Caco-2 (cell line): ENCODE measurements around the gene RNMT. TPM values are rescaled to one million over a fixed set of nuclear protein-coding genes. Genes with fewer than 3 reads are reported as not detected.

Source experiments
- BruUV-seq: library from RNA; stranded (reverse); fragments of 400-500 nt; replicated peaks from 2 replicates; lab custom pipeline; 2021; lab: Mats Ljungman, UMichigan
- CTCF ChIA-PET: fragments of 300-600 bp; sonication (Branson Sonifier 250); formaldehyde crosslinking; loops from one replicate; lab custom pipeline; 2022; ENCODE audit warnings: antibody characterized with exemption; lab: Charles Lee
- POLR2A ChIA-PET: fragments of 300-600 bp; sonication (Branson Sonifier 250); formaldehyde crosslinking; loops from one replicate; lab custom pipeline; 2022; ENCODE audit warnings: antibody characterized with exemption; lab: Charles Lee
- DNase-seq, 2 experiments: peaks; one replicate each; pipeline versions ENCODE4 v3.0.0 to v3.0.0-alpha.2; 2020 to 2022
- H3K27me3 ChIP-seq: replicated peaks from 2 replicates; pipeline ENCODE4 v1.6.0; 2011; ENCODE audit warnings: low read length; ENCODE audit not compliant: control insufficient read depth, insufficient read depth
- H3K36me3 ChIP-seq: 2 replicates; pipeline ENCODE4 v1.5.1; 2011; ENCODE audit warnings: low read length; ENCODE audit not compliant: control insufficient read depth, insufficient read depth
- H3K4me1 ChIP-seq: fragments of 250-450 bp; sonication (Bioruptor Pico); 2 replicates; pipeline ENCODE4 v1.5.1; 2020; ENCODE audit warnings: mild to moderate bottlenecking
- H3K4me3 ChIP-seq: 2 replicates; pipeline ENCODE4 v1.5.1; 2011; ENCODE audit warnings: low read depth, mild to moderate bottlenecking, control low read depth, low read length
- H3K9me3 ChIP-seq: fragments of 250-450 bp; sonication (Bioruptor Pico); 2 replicates; pipeline ENCODE4 v1.5.1; 2020; ENCODE audit warnings: mild to moderate bottlenecking, moderate library complexity
- H3K27ac Mint-ChIP-seq: one replicate; pipeline ENCODE4 v1.8.0; 2022; ENCODE audit warnings: mixed read lengths; ENCODE audit not compliant: unreplicated experiment
- H3K27me3 Mint-ChIP-seq: one replicate; pipeline ENCODE4 v1.8.0; 2022; ENCODE audit warnings: mixed read lengths; ENCODE audit not compliant: insufficient read depth, unreplicated experiment
- H3K36me3 Mint-ChIP-seq: one replicate; pipeline ENCODE4 v1.8.0; 2022; ENCODE audit warnings: mild to moderate bottlenecking, mixed read lengths; ENCODE audit not compliant: insufficient read depth, unreplicated experiment
- H3K4me1 Mint-ChIP-seq: one replicate; pipeline ENCODE4 v1.8.0; 2022; ENCODE audit warnings: low read depth, mixed read lengths; ENCODE audit not compliant: unreplicated experiment
- H3K4me3 Mint-ChIP-seq: one replicate; pipeline ENCODE4 v1.8.0; 2022; ENCODE audit warnings: mild to moderate bottlenecking, moderate library complexity, mixed read lengths; ENCODE audit not compliant: unreplicated experiment
- H3K9me3 Mint-ChIP-seq: one replicate; pipeline ENCODE4 v1.8.0; 2022; ENCODE audit warnings: mixed read lengths; ENCODE audit not compliant: unreplicated experiment
- CTCF ChIP-seq, 2 experiments: fragments of 200-600 bp in 1 of 2; IDR thresholded peaks; 1 replicate in 1 of 2; 2 replicates in 1 of 2; pipeline versions ENCODE4 v1.5.1 to v1.8.0; 2011 to 2022; ENCODE audit warnings: antibody characterized with exemption in 1 of 2, control low read depth in 1 of 2, inconsistent platforms in 1 of 2, low read depth in 1 of 2, low read length in 1 of 2, mild to moderate bottlenecking in 1 of 2, moderate library complexity in 1 of 2; ENCODE audit not compliant: insufficient read depth in 1 of 2, severe bottlenecking in 1 of 2, unreplicated experiment in 1 of 2
- intact Hi-C: fragments of 100-400 bp; cut with micrococcal nuclease; formaldehyde crosslinking; loops from one replicate; pipeline ENCODE4 v1.10.0; 2022; ENCODE audit not compliant: unreplicated experiment
- total RNA-seq: library from RNA; stranded (reverse); gene quantifications from 2 replicates; pipeline ENCODE4 v1.2.3, GENCODE V29; 2022

The RNMT gene
- total RNA-seq, 1 experiment from 2014 or later = 36.5 TPM

- POLR2A ChIA-PET = no interaction called here
Measured at GRCh38 chr18:13715330-13715729, 11.1 kb upstream of the RNMT start.

GRCh38 chr18:13716916-13717315 lies 9.6 kb upstream of the RNMT start:
- intact Hi-C loops = loop anchor here (5.0 kb wide), 1 partner anchor 55 kb away; no protein-coding TSS in a partner anchor
- no peak for TF ChIP-seq CTCF (IDR thresholded peaks at IDR 0.05; ENCODE audit: insufficient read depth in 1 of 2, low read depth in 1 of 2, low read length in 1 of 2, severe bottlenecking in 1 of 2, unreplicated experiment in 1 of 2)
- CTCF ChIA-PET = no interaction called here

More at GRCh38 chr18:13715330-13715729, 11.1 kb upstream of the RNMT start:
- BruUV-seq = no TSS peak
- TF ChIP-seq CTCF (IDR thresholded peaks at IDR 0.05; ENCODE audit: insufficient read depth in 1 of 2, low read depth in 1 of 2, low read length in 1 of 2, severe bottlenecking in 1 of 2, unreplicated experiment in 1 of 2) = no peak
- peaks cover 9% of the 10 kb centered on the region; the same call in 1 of the 2 replicates for H3K4me1 ChIP-seq
- peaks cover 13% of the 10 kb centered on the region for H3K9me3 Mint-ChIP-seq
- no peaks in the 10 kb centered on the region for H3K36me3 Mint-ChIP-seq
- H3K4me3 Mint-ChIP-seq = no peak overlapping the region
- no peak overlapping the region for H3K27ac Mint-ChIP-seq
- H3K27me3 ChIP-seq = no peaks in the 10 kb centered on the region
- no peaks in the 10 kb centered on the region for H3K9me3 ChIP-seq
- intact Hi-C loops = loop anchor here (5.0 kb wide), 1 partner anchor 57 kb away; no protein-coding TSS in a partner anchor
- H3K4me1 Mint-ChIP-seq = peaks cover 5% of the 10 kb centered on the region
- H3K27me3 Mint-ChIP-seq = no peaks in the 10 kb centered on the region
- H3K4me3 ChIP-seq = no peak overlapping the region
- CTCF ChIA-PET = no interaction called here
- no peak for DNase-seq
- H3K36me3 ChIP-seq = no peaks in the 10 kb centered on the region

DNA sequence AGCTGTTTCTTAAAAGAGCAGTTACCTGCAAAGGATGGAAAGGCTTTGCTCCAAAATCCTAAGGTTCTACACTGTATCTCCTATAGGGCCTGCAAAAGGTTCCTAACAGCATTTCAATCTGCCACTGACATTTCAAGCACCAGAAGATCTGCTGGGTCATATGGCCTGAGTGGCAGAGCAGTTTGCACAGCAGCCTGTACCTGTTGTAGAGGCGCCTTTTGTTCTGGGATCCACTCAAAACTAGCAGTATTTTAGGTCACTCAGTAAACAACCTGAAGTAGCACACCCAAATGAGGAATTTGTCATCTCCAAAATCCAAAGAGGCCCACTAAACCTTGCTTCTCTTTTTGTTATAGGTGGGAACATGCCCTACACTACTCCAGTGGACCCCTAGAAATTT lies 6.3 kb upstream of the RNMT start:
- Histone ChIP-seq H3K4me1 (peaks cover 6% of the 10 kb centered on the region; the same call in 1 of the 2 replicates), H3K9me3 (no peaks in the 10 kb centered on the region), H3K36me3 (no peaks in the 10 kb centered on the region), H3K27me3 (no peaks in the 10 kb centered on the region), H3K4me3 (no peak overlapping the region)
- H3K36me3 Mint-ChIP-seq = no peaks in the 10 kb centered on the region
- H3K27me3 Mint-ChIP-seq = no peaks in the 10 kb centered on the region
- no peak overlapping the region for H3K4me3 Mint-ChIP-seq
- POLR2A ChIA-PET = no interaction called here
- no peak overlapping the region for H3K27ac Mint-ChIP-seq
- intact Hi-C loops = no loop called here
- CTCF ChIA-PET = no interaction called here
- no peaks in the 10 kb centered on the region for H3K9me3 Mint-ChIP-seq
- no TSS peak for BruUV-seq
- no peak for TF ChIP-seq CTCF (IDR thresholded peaks at IDR 0.05; ENCODE audit: insufficient read depth in 1 of 2, low read depth in 1 of 2, low read length in 1 of 2, severe bottlenecking in 1 of 2, unreplicated experiment in 1 of 2)
- H3K4me1 Mint-ChIP-seq = peaks cover 6% of the 10 kb centered on the region
- no peak for DNase-seq

More at GRCh38 chr18:13716916-13717315, 9.6 kb upstream of the RNMT start:
- Histone ChIP-seq H3K4me3 (no peak overlapping the region), H3K4me1 (peaks cover 9% of the 10 kb centered on the region; the same call in 1 of the 2 replicates), H3K36me3 (no peaks in the 10 kb centered on the region), H3K9me3 (no peaks in the 10 kb centered on the region), H3K27me3 (no peaks in the 10 kb centered on the region)
- Mint-ChIP-seq H3K4me1 (peaks cover 5% of the 10 kb centered on the region), H3K9me3 (peaks cover 3% of the 10 kb centered on the region), H3K4me3 (no peak overlapping the region), H3K36me3 (no peaks in the 10 kb centered on the region), H3K27me3 (no peaks in the 10 kb centered on the region), H3K27ac (no peak overlapping the region)
- BruUV-seq = no TSS peak
- no peak for DNase-seq
- POLR2A ChIA-PET = no interaction called here
